ENCODE results near the gene IREB2. TPM values are rescaled to one million over a fixed set of nuclear protein-coding genes. Genes with fewer than 3 reads are reported as not detected.

The IREB2 gene
- total and polyA plus RNA-seq, 2 donors (not counting 1 experiment from before 2014, with no cell fraction given): 14.7 to 92.1 TPM

GRCh38 chr15:78452485-78452884 is 14.5 kb downstream of the IREB2 start:
- no peaks in the 10 kb centered on the region for H3K9me3 Mint-ChIP-seq (ENCODE audit: insufficient read depth)
- Histone ChIP-seq H3K4me1 (ENCODE audit: control insufficient read depth in 2 of 2, insufficient read depth in 2 of 2, low read length in 2 of 2) (peaks cover 29 to 42% of the 10 kb centered on the region in 2 donors), H3K4me2 (replicated peaks; ENCODE audit: low read depth, low read length, poor library complexity, severe bottlenecking) (no peak overlapping the region), H3K79me2 (ENCODE audit: control insufficient read depth, insufficient read depth, low read length) (peaks cover 99% of the 10 kb centered on the region), H3K4me3 (ENCODE audit: control extremely low read depth in 1 of 5, extremely low read depth in 1 of 5, insufficient read depth in 1 of 5, low read depth in 2 of 5, low read length in 4 of 5) (no peak overlapping the region), H3K27me3 (replicated peaks in 1 of 4; ENCODE audit: control extremely low read depth in 1 of 4, control insufficient read depth in 3 of 4, insufficient read depth in 4 of 4, low read length in 3 of 4) (no peaks in the 10 kb centered on the region), H3K27ac (ENCODE audit: low read length in 2 of 2) (no peak overlapping the region), H3K9me3 (ENCODE audit: control extremely low read depth in 1 of 3, control insufficient read depth in 2 of 3, insufficient read depth in 1 of 3, low read length in 2 of 3) (no peaks in the 10 kb centered on the region), H3K36me3 (replicated peaks in 1 of 2; ENCODE audit: control extremely low read depth in 1 of 2, control insufficient read depth in 1 of 2, extremely low read depth in 1 of 2, insufficient read depth in 2 of 2, low read length in 1 of 2) (peaks cover 1 to 14% of the 10 kb centered on the region in 2 experiments), H4K20me1 (ENCODE audit: control insufficient read depth, insufficient read depth, low read length, poor library complexity, severe bottlenecking) (peaks cover 95% of the 10 kb centered on the region), H2AFZ (ENCODE audit: insufficient read depth, low read depth, low read length, poor library complexity, severe bottlenecking) (no peak overlapping the region), H3K9ac (ENCODE audit: low read length) (no peak overlapping the region)
- POLR2A ChIA-PET: no interaction called here
- no peak overlapping the region for H3K27ac Mint-ChIP-seq
- H3K27me3 Mint-ChIP-seq: no peaks in the 10 kb centered on the region
- TF ChIP-seq CTCF (IDR thresholded peaks at IDR 0.05) (no peak), EZH2 (IDR thresholded peaks at IDR 0.05; ENCODE audit: borderline replicate concordance, insufficient read depth, low read depth, low read length, poor library complexity, severe bottlenecking) (no peak)
- ATAC-seq (ENCODE audit: low read depth): no peak
- H3K4me1 Mint-ChIP-seq: peaks cover 57% of the 10 kb centered on the region
- intact Hi-C loops (cut with micrococcal nuclease): no loop called here
- H3K4me3 Mint-ChIP-seq: no peak overlapping the region
- WGBS (ENCODE audit: insufficient coverage): no CpG with 5 or more reads among the region's 3 CpGs
- no peak for DNase-seq
- CTCF ChIA-PET: no interaction called here

DNA sequence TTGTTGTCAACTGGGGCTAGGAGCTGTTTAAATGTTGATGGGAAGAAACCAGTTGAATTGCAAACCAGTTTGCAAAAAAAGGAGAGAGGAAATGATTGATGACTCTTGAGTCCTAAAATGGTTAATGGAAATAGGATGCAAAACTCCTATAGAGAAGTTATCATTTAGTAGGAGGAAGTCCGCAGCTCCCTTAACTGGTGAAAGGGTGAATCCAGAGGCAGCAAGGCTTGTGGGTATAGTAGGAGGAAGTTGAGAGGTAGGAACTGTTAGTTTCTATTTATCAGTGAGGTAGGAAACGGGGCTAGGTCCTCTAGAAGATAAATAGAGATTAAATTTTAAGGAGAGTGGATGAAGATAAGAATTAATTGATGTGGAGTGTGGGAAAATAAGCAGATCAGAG is 15.4 kb downstream of the IREB2 start:
- Mint-ChIP-seq H3K4me3 (peak overlapping the region; percentile 3), H3K4me1 (peaks cover 58% of the 10 kb centered on the region), H3K9me3 (ENCODE audit: insufficient read depth) (no peaks in the 10 kb centered on the region), H3K27ac (no peak overlapping the region), H3K27me3 (no peaks in the 10 kb centered on the region)
- Histone ChIP-seq H3K27me3 (replicated peaks in 1 of 4; ENCODE audit: control extremely low read depth in 1 of 4, control insufficient read depth in 3 of 4, insufficient read depth in 4 of 4, low read length in 3 of 4) (no peaks in the 10 kb centered on the region), H3K27ac (ENCODE audit: low read length in 2 of 2) (peak overlapping the region in 1 of 2 donors; percentile 8), H3K9ac (ENCODE audit: low read length) (peak overlapping the region; percentile 18), H3K4me3 (ENCODE audit: control extremely low read depth in 1 of 5, extremely low read depth in 1 of 5, insufficient read depth in 1 of 5, low read depth in 2 of 5, low read length in 4 of 5) (no peak overlapping the region), H3K4me2 (replicated peaks; ENCODE audit: low read depth, low read length, poor library complexity, severe bottlenecking) (peak overlapping the region; percentile 31), H3K79me2 (ENCODE audit: control insufficient read depth, insufficient read depth, low read length) (peaks cover 99% of the 10 kb centered on the region), H3K36me3 (replicated peaks in 1 of 2; ENCODE audit: control extremely low read depth in 1 of 2, control insufficient read depth in 1 of 2, extremely low read depth in 1 of 2, insufficient read depth in 2 of 2, low read length in 1 of 2) (peaks cover 1 to 7% of the 10 kb centered on the region in 2 experiments), H2AFZ (ENCODE audit: insufficient read depth, low read depth, low read length, poor library complexity, severe bottlenecking) (no peak overlapping the region), H4K20me1 (ENCODE audit: control insufficient read depth, insufficient read depth, low read length, poor library complexity, severe bottlenecking) (peaks cover 91% of the 10 kb centered on the region), H3K9me3 (ENCODE audit: control extremely low read depth in 1 of 3, control insufficient read depth in 2 of 3, insufficient read depth in 1 of 3, low read length in 2 of 3) (no peaks in the 10 kb centered on the region), H3K4me1 (ENCODE audit: control insufficient read depth in 2 of 2, insufficient read depth in 2 of 2, low read length in 2 of 2) (peaks cover 25 to 42% of the 10 kb centered on the region in 2 donors)
- TF ChIP-seq EZH2 (IDR thresholded peaks at IDR 0.05; ENCODE audit: borderline replicate concordance, insufficient read depth, low read depth, low read length, poor library complexity, severe bottlenecking) (no peak), CTCF (IDR thresholded peaks at IDR 0.05) (no peak)
- peak; percentile 18 for DNase-seq
- ChIA-PET POLR2A (no interaction called here), CTCF (no interaction called here)
- ATAC-seq (ENCODE audit: low read depth): peak; percentile 40
- WGBS (ENCODE audit: insufficient coverage): 10% methylated on average over 2 of the region's 2 CpGs
- intact Hi-C loops (cut with micrococcal nuclease): no loop called here
